MG63 (cell line): ENCODE results near the gene SPATA25. TPM values are rescaled to one million over a fixed set of nuclear protein-coding genes. Genes with fewer than 3 reads are reported as not detected.

Source experiments
- DNase-seq: peaks from one replicate; pipeline ENCODE4 v3.0.0-alpha.2; 2020
- H3K27me3 ChIP-seq: fragments of 250-450 bp; sonication (Bioruptor Pico); 2 replicates; pipeline ENCODE4 v1.5.1; 2020; ENCODE audit warnings: mild to moderate bottlenecking, moderate library complexity
- H3K36me3 ChIP-seq: fragments of 250-450 bp; sonication (Bioruptor Pico); 2 replicates; pipeline ENCODE4 v1.5.1; 2020; ENCODE audit warnings: mild to moderate bottlenecking, moderate library complexity
- H3K4me3 ChIP-seq: fragments of 250-450 bp; sonication (Bioruptor Pico); 2 replicates; pipeline ENCODE4 v1.5.1; 2020; ENCODE audit warnings: mild to moderate bottlenecking, moderate library complexity
- H3K9me3 ChIP-seq: fragments of 250-450 bp; sonication (Bioruptor Pico); 2 replicates; pipeline ENCODE4 v1.5.1; 2020; ENCODE audit warnings: mild to moderate bottlenecking, moderate library complexity
- total RNA-seq: library from RNA; depleted of rRNA; stranded (reverse); fragments of >200 nt; shearing (Covaris generic); gene quantifications from 2 replicates; pipeline ENCODE4 v1.2.3, GENCODE V29; 2014; ENCODE audit warnings: low replicate concordance; rRNA removed

The SPATA25 gene
- total RNA-seq, 1 experiment from 2014 or later, result not detected

DNA sequence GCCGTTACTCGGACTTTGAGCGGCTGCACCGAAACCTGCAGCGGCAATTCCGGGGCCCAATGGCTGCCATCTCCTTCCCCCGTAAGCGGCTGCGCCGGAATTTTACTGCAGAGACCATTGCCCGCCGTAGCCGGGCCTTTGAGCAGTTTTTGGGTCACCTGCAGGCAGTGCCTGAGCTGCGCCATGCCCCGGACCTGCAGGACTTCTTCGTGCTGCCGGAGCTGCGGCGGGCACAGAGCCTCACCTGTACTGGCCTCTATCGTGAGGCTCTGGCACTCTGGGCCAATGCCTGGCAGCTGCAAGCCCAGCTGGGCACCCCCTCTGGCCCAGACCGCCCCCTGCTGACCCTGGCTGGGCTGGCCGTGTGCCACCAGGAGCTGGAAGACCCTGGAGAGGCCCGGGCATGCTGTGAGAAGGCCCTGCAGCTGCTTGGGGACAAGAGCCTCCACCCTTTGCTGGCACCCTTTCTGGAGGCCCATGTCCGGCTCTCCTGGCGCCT is 46.7 kb downstream of the SPATA25 start:
- H3K27me3 ChIP-seq, result no peaks in the 10 kb centered on the region
- peaks cover 81% of the 10 kb centered on the region for H3K36me3 ChIP-seq
- DNase-seq, result no peak
- H3K9me3 ChIP-seq, result no peaks in the 10 kb centered on the region
- H3K4me3 ChIP-seq, result no peak overlapping the region

GRCh38 chr20:45836841-45837240 is 50.6 kb downstream of the SPATA25 start:
- H3K27me3 ChIP-seq, result no peaks in the 10 kb centered on the region
- no peaks in the 10 kb centered on the region for H3K9me3 ChIP-seq
- H3K4me3 ChIP-seq, result no peak overlapping the region
- no peak for DNase-seq
- peaks cover 60% of the 10 kb centered on the region for H3K36me3 ChIP-seq

Other genes starting within 250 kb of the SPATA25 start
- not detected in 2 replicates for gene WFDC11, start 217.4 kb downstream of the SPATA25 start, total RNA-seq
- gene WFDC13, start 185.6 kb downstream of the SPATA25 start, total RNA-seq, result not detected in 2 replicates
- not detected in 2 replicates for gene WFDC10B, start 182.6 kb downstream of the SPATA25 start, total RNA-seq
- gene SPINT4, start 165.3 kb downstream of the SPATA25 start, total RNA-seq, result not detected in 2 replicates
- gene WFDC3, start 95.7 kb downstream of the SPATA25 start, total RNA-seq, result 0.59 TPM in 1 of 2 replicates, not detected in the other
- gene DNTTIP1, start 95.7 kb downstream of the SPATA25 start, total RNA-seq, result 50.3 and 70.0 TPM in 2 replicates
- gene UBE2C, start 75.0 kb downstream of the SPATA25 start, total RNA-seq, result 69.5 and 72.7 TPM in 2 replicates
- gene TNNC2, start 60.3 kb downstream of the SPATA25 start, total RNA-seq, result not detected in 2 replicates
- 55.6 and 74.9 TPM in 2 replicates for gene SNX21, start 53.8 kb downstream of the SPATA25 start, total RNA-seq
- 39.6 and 46.9 TPM in 2 replicates for gene ACOT8, start 30.2 kb downstream of the SPATA25 start, total RNA-seq
- gene ZSWIM3, start 30.0 kb downstream of the SPATA25 start, total RNA-seq, result 8.4 and 14.2 TPM in 2 replicates
- gene ZSWIM1, start 6.4 kb downstream of the SPATA25 start, total RNA-seq, result 5.7 and 8.5 TPM in 2 replicates
- gene NEURL2, start 3.6 kb upstream of the SPATA25 start, total RNA-seq, result 0.39 TPM in 1 of 2 replicates, not detected in the other
- 17.8 and 27.9 TPM in 2 replicates for gene CTSA, start 3.7 kb upstream of the SPATA25 start, total RNA-seq
- gene PLTP, start 24.5 kb upstream of the SPATA25 start, total RNA-seq, result 46.8 and 70.1 TPM in 2 replicates
- 10.5 and 12.1 TPM in 2 replicates for gene PCIF1, start 47.1 kb upstream of the SPATA25 start, total RNA-seq
- gene ZNF335, start 84.6 kb upstream of the SPATA25 start, total RNA-seq, result 8.7 and 9.5 TPM in 2 replicates
- 0.07 TPM in 1 of 2 replicates, not detected in the other for gene MMP9, start 121.3 kb upstream of the SPATA25 start, total RNA-seq
- 0.15 and 0.72 TPM in 2 replicates for gene SLC12A5, start 141.6 kb upstream of the SPATA25 start, total RNA-seq
- gene NCOA5, start 202.3 kb upstream of the SPATA25 start, total RNA-seq, result 9.2 and 24.9 TPM in 2 replicates
- not detected in 2 replicates for gene CD40, start 230.7 kb upstream of the SPATA25 start, total RNA-seq